ENCODE results near the gene GRIA4. TPM values are rescaled to one million over a fixed set of nuclear protein-coding genes. Genes with fewer than 3 reads are reported as not detected.

Gene GRIA4
- total RNA-seq, 2 experiments from 2014 or later: not detected

DNA sequence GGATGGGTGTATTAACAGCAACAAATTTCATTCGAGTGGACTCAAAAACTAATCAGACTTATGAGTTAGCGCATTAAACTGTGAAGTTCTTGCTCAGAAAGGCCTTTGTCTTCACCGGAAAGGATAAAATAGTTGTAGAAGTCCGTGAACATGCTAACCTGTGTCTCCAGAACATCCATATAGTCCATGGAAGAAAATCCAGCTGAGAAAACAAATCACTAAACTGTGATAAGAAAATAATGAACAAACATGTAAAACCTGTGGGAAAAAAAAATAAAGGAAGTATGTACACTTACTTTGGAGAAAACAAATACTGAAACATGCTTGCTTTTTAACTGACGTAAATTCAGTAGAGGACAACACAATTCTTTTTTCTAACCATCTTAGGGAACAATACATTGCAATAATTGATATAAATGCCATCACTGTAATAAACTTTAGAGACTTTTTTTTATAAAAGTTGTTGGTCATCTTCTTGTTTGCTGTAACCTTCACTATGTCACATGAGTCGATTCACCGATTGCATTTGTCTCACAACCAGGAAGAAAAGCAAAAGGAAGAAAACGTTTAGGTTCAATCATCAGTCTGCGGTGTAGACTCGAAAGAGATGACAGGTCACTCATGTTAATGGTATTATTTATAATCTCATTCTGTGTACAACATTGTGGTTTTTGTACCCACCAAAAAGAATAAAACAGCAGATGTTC lies 370.3 kb downstream of the GRIA4 start:
- ATAC-seq (no peak), DNase-seq (no peak)
- POLR2A ChIA-PET: no interaction called here
- intact Hi-C loops (cut with micrococcal nuclease): no loop called here
- peaks cover 3% of the 10 kb centered on the region for H3K27me3 Mint-ChIP-seq
- H3K4me3 Mint-ChIP-seq: no peak overlapping the region
- no peak overlapping the region for H3K27ac Mint-ChIP-seq
- H3K36me3 Mint-ChIP-seq (ENCODE audit: low read depth): no peaks in the 10 kb centered on the region
- H3K4me1 Mint-ChIP-seq (ENCODE audit: low read depth): no peaks in the 10 kb centered on the region
- CTCF ChIA-PET: no interaction called here
- TF ChIP-seq, protein P1, sequence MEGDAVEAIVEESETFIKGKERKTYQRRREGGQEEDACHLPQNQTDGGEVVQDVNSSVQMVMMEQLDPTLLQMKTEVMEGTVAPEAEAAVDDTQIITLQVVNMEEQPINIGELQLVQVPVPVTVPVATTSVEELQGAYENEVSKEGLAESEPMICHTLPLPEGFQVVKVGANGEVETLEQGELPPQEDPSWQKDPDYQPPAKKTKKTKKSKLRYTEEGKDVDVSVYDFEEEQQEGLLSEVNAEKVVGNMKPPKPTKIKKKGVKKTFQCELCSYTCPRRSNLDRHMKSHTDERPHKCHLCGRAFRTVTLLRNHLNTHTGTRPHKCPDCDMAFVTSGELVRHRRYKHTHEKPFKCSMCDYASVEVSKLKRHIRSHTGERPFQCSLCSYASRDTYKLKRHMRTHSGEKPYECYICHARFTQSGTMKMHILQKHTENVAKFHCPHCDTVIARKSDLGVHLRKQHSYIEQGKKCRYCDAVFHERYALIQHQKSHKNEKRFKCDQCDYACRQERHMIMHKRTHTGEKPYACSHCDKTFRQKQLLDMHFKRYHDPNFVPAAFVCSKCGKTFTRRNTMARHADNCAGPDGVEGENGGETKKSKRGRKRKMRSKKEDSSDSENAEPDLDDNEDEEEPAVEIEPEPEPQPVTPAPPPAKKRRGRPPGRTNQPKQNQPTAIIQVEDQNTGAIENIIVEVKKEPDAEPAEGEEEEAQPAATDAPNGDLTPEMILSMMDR (IDR thresholded peaks at IDR 0.05): no peak
- H3K9me3 Mint-ChIP-seq: no peaks in the 10 kb centered on the region

DNA sequence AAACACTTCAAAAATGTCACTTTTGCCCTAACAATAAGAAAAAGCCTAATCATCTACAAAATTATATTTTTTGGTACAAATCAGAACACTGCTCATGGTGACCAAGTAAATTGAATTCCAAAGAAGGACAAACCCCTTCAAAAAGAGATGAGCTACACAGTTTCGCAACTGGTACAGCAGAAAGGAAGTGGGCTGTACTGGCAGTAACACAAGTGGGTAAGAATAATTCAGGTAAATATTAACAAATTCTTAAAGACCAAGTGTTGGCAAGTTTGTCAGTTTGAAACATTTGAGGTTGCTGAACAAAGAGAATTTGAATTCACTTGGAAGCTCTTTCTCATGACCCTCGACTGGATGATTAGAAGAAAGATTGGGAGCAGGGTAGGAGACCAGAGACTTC lies 376.7 kb downstream of the GRIA4 start:
- POLR2A ChIA-PET: no interaction called here
- ATAC-seq (no peak), DNase-seq (no peak)
- Mint-ChIP-seq H3K9me3 (no peaks in the 10 kb centered on the region), H3K27ac (no peak overlapping the region), H3K36me3 (ENCODE audit: low read depth) (no peaks in the 10 kb centered on the region), H3K4me1 (ENCODE audit: low read depth) (no peaks in the 10 kb centered on the region), H3K27me3 (no peaks in the 10 kb centered on the region), H3K4me3 (no peak overlapping the region)
- TF ChIP-seq, protein P1 (IDR thresholded peaks at IDR 0.05): no peak
- CTCF ChIA-PET: interaction anchor here (1.4 kb wide), 1 partner anchor 22 kb away, joined by 3 read pairs; no protein-coding TSS in a partner anchor
- intact Hi-C loops (cut with micrococcal nuclease): no loop called here

DNA sequence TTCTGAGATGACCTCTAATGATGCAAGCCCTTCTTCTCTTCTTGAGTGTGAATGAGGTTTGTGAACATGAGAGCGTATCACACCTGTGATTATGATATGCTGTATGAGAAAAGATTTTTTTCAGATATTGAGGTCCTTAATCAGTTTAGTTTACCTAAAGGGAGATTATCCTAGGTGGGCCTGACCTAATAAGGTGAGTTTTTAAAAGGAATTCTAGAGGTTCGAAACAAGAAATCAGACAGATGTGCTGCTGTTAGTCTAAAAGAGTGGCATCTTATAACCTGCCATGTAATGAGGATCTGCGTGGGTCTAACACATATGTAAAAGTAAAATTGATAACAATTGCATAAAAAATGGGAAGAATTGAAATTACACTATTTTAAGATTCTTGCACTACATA lies 378.3 kb downstream of the GRIA4 start:
- POLR2A ChIA-PET: no interaction called here
- Mint-ChIP-seq H3K9me3 (peaks cover 6% of the 10 kb centered on the region), H3K4me1 (ENCODE audit: low read depth) (no peaks in the 10 kb centered on the region), H3K4me3 (no peak overlapping the region), H3K27me3 (no peaks in the 10 kb centered on the region), H3K27ac (no peak overlapping the region), H3K36me3 (ENCODE audit: low read depth) (peaks cover 4% of the 10 kb centered on the region)
- TF ChIP-seq, protein P1 (IDR thresholded peaks at IDR 0.05): no peak
- no peak for ATAC-seq
- intact Hi-C loops (cut with micrococcal nuclease): no loop called here
- DNase-seq: no peak
- CTCF ChIA-PET: no interaction called here

DNA sequence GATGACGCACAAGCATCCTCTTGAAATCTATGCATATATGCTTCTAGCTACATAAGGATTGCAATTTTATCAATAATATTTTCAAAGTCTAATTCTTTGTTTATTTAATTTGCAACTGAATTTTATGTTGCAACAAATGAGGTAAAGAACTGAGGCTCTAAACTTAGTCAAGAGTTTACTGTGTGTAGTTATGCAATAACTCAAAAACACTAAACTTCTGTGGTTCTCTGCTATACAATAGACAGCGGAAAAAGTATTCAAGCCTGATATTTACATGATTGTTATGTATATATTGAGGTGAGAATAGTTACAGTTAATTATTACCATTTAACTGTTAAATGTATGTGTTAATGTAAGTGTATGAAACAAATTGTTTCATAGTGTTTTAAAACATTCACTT lies 379.3 kb downstream of the GRIA4 start:
- TF ChIP-seq, protein P1 (IDR thresholded peaks at IDR 0.05): no peak
- Mint-ChIP-seq H3K4me1 (ENCODE audit: low read depth) (no peaks in the 10 kb centered on the region), H3K4me3 (no peak overlapping the region), H3K27me3 (no peaks in the 10 kb centered on the region), H3K27ac (no peak overlapping the region), H3K36me3 (ENCODE audit: low read depth) (peaks cover 11% of the 10 kb centered on the region), H3K9me3 (peaks cover 12% of the 10 kb centered on the region)
- ATAC-seq (no peak), DNase-seq (no peak)
- ChIA-PET CTCF (no interaction called here), POLR2A (no interaction called here)
- intact Hi-C loops (cut with micrococcal nuclease): no loop called here

DNA sequence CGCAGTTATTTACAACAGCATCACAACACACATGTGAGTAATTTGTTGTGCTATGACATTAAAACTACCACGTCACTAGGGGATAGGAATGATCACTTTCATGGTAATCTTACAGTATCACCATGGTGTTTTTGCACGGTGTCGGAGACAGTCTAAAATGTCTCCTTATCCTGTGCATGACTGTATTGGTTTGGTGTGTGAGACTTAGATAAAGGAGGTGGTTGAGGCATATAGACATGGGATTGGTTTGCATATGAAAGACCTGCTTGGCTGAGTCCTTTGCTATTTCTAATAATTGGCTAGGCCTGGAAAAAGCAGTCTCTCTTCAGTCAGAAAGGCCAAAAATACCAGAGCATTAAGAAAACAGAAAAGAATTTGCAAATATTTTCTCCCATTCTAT lies 382.0 kb downstream of the GRIA4 start:
- H3K4me3 Mint-ChIP-seq: no peak overlapping the region
- H3K27me3 Mint-ChIP-seq: no peaks in the 10 kb centered on the region
- intact Hi-C loops (cut with micrococcal nuclease): no loop called here
- TF ChIP-seq, protein P1 (IDR thresholded peaks at IDR 0.05): no peak
- H3K27ac Mint-ChIP-seq: no peak overlapping the region
- ATAC-seq (no peak), DNase-seq (no peak)
- ChIA-PET CTCF (no interaction called here), POLR2A (interaction anchor here (0.6 kb wide), 1 partner anchor 908 kb away, joined by 3 read pairs; no protein-coding TSS in a partner anchor)
- no peaks in the 10 kb centered on the region for H3K4me1 Mint-ChIP-seq (ENCODE audit: low read depth)
- H3K9me3 Mint-ChIP-seq: peaks cover 15% of the 10 kb centered on the region
- H3K36me3 Mint-ChIP-seq (ENCODE audit: low read depth): peaks cover 34% of the 10 kb centered on the region
